HepG2 (cell line): ENCODE data around the gene ARHGEF16.

Source experiments
- FOXM1 ChIP-seq: sonication (generic); formaldehyde crosslinking; IDR thresholded peaks from 2 replicates; pipeline ENCODE4 v1.5.0; 2020; ENCODE audit warnings: missing genetic modification reagents
- TF ChIP-seq, protein P1 (sequence below): sonication (generic); formaldehyde crosslinking; IDR thresholded peaks from 2 replicates; pipeline ENCODE4 v1.4.0; 2020; ENCODE audit warnings: missing genetic modification reagents

DNA sequence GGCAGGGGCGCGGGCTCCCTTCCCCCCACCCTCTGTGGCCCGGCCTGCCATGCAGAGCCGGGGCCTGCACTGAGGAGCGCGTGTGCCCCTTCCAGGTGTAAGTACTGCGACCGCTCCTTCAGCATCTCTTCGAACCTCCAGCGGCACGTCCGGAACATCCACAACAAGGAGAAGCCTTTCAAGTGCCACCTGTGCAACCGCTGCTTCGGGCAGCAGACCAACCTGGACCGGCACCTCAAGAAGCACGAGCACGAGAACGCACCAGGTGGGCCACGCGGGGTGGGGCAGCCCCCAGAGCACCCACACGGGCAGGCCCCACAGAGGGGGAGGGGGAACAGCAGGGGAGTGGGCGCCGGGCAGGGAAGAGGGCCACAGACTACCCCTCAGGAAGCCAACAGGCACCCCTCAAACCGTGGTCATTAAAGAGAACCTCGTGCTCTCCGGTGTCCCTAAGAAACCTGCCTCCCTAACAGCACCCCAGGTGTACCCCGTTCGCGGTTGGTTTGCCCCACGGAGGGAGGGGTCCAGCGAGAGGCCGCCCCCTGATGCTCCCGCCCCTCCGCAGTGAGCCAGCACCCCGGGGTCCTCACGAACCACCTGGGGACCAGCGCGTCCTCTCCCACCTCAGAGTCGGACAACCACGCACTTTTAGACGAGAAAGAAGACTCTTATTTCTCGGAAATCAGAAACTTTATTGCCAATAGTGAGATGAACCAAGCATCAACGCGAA is 28.8 kb upstream of the ARHGEF16 start:
- no peak for TF ChIP-seq FOXM1 (CRISPR knock-in tag)
- TF ChIP-seq, protein P1, sequence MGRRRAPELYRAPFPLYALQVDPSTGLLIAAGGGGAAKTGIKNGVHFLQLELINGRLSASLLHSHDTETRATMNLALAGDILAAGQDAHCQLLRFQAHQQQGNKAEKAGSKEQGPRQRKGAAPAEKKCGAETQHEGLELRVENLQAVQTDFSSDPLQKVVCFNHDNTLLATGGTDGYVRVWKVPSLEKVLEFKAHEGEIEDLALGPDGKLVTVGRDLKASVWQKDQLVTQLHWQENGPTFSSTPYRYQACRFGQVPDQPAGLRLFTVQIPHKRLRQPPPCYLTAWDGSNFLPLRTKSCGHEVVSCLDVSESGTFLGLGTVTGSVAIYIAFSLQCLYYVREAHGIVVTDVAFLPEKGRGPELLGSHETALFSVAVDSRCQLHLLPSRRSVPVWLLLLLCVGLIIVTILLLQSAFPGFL (CRISPR knock-in tag): no peak
